GM21360 (cell line): ENCODE data around the gene TMEM117.
"Not testable (repeated sequence)": the region's sequence is repeated elsewhere in the genome, so short reads cannot be mapped to it uniquely, and the experiment has no call there.

Source experiments
- ATAC-seq: cut with Tn5 transposase; IDR thresholded peaks from one replicate; pipeline ENCODE4 v1.9.1; 2021; ENCODE audit warnings: mild to moderate bottlenecking, moderate library complexity; ENCODE audit not compliant: unreplicated experiment

The TMEM117 gene

GRCh38 chr12:44367136-44367535 is 531.3 kb downstream of the TMEM117 start:
- no peak for ATAC-seq

- ATAC-seq, result no peak
Observed at GRCh38 chr12:44367916-44368315, 532.0 kb downstream of the TMEM117 start.

- ATAC-seq, result no peak
Observed at GRCh38 chr12:44369998-44370397, 534.1 kb downstream of the TMEM117 start.

GRCh38 chr12:44370982-44371381 is 535.1 kb downstream of the TMEM117 start:
- no peak for ATAC-seq

- ATAC-seq, result no peak
Observed at GRCh38 chr12:44372259-44372658, 536.4 kb downstream of the TMEM117 start.

GRCh38 chr12:44375694-44376093 is 539.8 kb downstream of the TMEM117 start:
- ATAC-seq, result no peak

GRCh38 chr12:44377443-44378187 is 541.7 kb downstream of the TMEM117 start:
- no peak for ATAC-seq

- not testable (repeated sequence) for ATAC-seq
Observed at GRCh38 chr12:44379113-44379512, 543.2 kb downstream of the TMEM117 start.

- ATAC-seq, result no peak
Observed at GRCh38 chr12:44379831-44380230, 544.0 kb downstream of the TMEM117 start.

GRCh38 chr12:44380861-44381260 is 545.0 kb downstream of the TMEM117 start:
- no peak for ATAC-seq

- ATAC-seq, result no peak
Observed at GRCh38 chr12:44381341-44381740, 545.5 kb downstream of the TMEM117 start.

GRCh38 chr12:44384136-44384535 is 548.3 kb downstream of the TMEM117 start:
- no peak for ATAC-seq

GRCh38 chr12:44385964-44386363 is 550.1 kb downstream of the TMEM117 start:
- no peak for ATAC-seq

- ATAC-seq, result no peak
Observed at GRCh38 chr12:44387581-44387980, 551.7 kb downstream of the TMEM117 start.

GRCh38 chr12:44389038-44389437 is 553.2 kb downstream of the TMEM117 start:
- ATAC-seq, result no peak

- no peak for ATAC-seq
Observed at GRCh38 chr12:44389896-44390295, 554.0 kb downstream of the TMEM117 start.

GRCh38 chr12:44397631-44398030 is 561.8 kb downstream of the TMEM117 start:
- no peak for ATAC-seq

GRCh38 chr12:44403185-44403584 is 567.3 kb downstream of the TMEM117 start:
- ATAC-seq, result no peak

- no peak for ATAC-seq
Observed at GRCh38 chr12:44405297-44405696, 569.4 kb downstream of the TMEM117 start.

- no peak for ATAC-seq
Observed at GRCh38 chr12:44422559-44422958, 586.7 kb downstream of the TMEM117 start.

GRCh38 chr12:44428825-44429224 is 592.9 kb downstream of the TMEM117 start:
- ATAC-seq, result no peak

- peak; percentile 93 for ATAC-seq
Observed at GRCh38 chr12:44431647-44432343, 595.9 kb downstream of the TMEM117 start.
